ENCODE results near the gene ABHD17B.
"Not testable (repeated sequence)": the region's sequence is repeated elsewhere in the genome, so short reads cannot be mapped to it uniquely, and the experiment has no call there.

Gene ABHD17B

DNA sequence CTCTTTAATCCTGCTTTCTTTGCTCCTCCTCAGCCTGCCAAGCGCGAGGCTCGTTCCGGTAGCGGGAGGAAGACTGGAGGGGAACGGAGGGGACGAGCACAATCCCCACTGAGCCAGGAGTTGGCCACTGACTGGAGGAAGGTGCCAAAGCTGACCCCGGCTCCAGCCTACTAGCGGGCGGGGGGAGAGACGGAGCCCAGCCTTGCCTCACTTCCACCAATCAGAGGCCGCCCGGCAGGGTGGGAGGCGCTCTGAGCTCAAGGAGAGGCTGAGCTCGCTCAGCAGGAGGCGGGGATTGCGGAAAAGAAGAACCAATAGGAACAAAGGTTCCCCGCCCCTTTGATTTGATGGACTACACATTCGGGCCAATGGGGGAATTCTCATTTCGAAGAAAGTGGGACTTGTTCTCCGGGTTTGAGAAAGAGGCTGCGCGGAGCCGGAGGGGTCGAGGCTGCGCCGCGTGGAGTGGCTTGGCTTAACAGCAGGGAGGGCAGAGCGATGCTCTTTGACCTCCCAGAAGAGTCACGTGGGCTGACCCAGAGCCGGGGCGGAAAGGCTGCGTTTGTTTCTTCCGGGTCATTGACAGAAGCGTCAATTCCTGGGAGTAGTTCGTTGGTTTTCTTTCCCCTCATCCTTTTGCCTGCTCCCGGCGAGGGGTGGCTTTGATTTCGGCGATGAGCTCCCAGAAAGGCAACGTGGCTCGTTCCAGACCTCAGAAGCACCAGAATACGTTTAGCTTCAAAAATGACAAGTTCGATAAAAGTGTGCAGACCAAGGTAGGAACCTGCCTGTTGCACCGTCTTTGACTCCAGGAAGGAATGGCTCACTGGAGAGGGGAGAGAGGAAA lies at the start of gene ABHD17B, which contains the start of gene C9orf85:
Gene ABHD17B (minus strand): TSS at position 133 of the 847 bp plus-strand sequence. CDS start 36,113 bp downstream, outside the sequence.
Gene C9orf85 (plus strand): TSS at position 579 of the 847 bp plus-strand sequence. CDS start 96 bp downstream, at position 675.
- DNase-seq (ENCODE audit: low read depth in 2 of 2), result peak; percentile 91 to 96

GRCh38 chr9:71955300-71955915 lies 44.4 kb upstream of the ABHD17B start:
- no peak for DNase-seq (ENCODE audit: low read depth in 2 of 2)

GRCh38 chr9:71954652-71955051 lies 43.7 kb upstream of the ABHD17B start:
- not testable (repeated sequence) for DNase-seq (ENCODE audit: low read depth in 2 of 2)

- no peak for DNase-seq (ENCODE audit: low read depth in 2 of 2)
These were observed 33.9 kb upstream of the ABHD17B start for GRCh38 chr9:71944754-71945375.

DNA sequence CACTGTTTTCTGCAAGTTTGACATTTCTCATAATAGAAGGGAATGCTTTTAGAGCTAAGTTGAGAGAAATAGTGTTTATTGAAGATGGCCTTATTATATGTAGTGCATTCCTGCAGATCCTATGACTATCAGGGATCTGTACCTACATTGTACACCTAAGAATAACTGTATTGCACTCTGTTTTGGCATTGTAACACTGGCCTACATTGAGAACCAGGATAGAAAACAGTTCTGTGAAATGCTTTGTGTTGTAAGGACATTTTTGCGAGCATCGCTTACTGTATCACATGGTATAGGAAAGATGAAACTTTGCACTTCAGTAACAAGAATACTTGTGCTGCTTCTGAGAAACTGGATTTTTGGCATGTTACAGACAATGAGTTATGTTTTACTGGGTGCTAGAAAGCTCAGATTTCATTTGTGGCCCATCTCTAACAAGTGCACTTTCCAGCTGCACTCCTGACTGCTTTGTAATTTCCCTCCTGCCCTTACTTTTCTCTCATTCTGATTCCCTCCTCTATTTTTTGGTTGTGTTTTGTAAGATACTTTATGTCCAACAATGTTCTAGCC lies 31.1 kb upstream of the ABHD17B start:
- no peak for DNase-seq (ENCODE audit: low read depth in 2 of 2)

DNA sequence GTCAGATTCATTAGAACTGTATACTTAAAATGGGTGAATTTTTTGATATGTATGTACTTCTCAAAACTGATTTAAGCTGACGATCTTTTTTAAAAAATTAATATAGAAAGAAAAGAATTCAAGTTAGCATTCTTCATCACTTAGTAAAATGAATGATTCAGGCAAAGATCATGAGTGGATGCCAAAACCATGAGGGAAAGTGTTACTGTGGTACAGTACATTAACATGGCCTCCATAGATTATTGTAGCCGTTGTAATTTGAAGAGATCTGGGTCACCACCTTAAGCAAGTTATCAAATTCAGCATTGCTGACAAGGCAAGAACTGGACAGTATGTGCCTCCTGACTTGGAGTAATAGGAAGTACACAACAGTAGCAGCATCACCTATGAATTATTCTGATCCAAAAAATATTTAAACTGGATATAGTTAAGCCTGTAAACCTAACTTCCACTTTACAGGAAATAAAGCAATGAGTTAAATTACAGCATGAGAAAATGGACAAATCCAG lies 30.1 kb upstream of the ABHD17B start:
- no peak for DNase-seq (ENCODE audit: low read depth in 2 of 2)

GRCh38 chr9:71937898-71938297 lies 26.9 kb upstream of the ABHD17B start:
- no peak for DNase-seq (ENCODE audit: low read depth in 2 of 2)

- DNase-seq (ENCODE audit: low read depth in 2 of 2), result no peak
These were observed 26.2 kb upstream of the ABHD17B start for GRCh38 chr9:71937070-71937625.

DNA sequence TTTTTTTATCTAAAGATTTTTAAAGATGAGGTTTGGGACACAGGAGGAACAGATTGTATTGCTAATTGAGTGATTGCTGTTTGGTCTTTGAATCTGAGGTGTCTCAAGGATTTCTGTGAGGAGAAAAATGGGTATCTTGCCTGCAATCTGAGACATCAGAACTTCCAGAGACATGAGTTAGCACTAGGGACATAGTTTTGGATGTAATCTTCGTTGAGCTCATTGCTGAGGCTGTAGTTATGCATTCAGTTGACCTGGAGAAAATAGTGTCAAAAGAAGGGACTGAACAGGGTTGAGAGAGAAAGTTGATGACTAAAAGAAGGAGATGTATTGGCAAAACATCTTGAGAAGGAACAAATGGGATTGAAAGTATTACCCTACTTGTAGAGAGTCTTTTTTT lies 25.1 kb upstream of the ABHD17B start:
- DNase-seq (ENCODE audit: low read depth in 2 of 2), result no peak

GRCh38 chr9:71931166-71931565 lies 20.2 kb upstream of the ABHD17B start:
- DNase-seq (ENCODE audit: low read depth in 2 of 2), result no peak

DNA sequence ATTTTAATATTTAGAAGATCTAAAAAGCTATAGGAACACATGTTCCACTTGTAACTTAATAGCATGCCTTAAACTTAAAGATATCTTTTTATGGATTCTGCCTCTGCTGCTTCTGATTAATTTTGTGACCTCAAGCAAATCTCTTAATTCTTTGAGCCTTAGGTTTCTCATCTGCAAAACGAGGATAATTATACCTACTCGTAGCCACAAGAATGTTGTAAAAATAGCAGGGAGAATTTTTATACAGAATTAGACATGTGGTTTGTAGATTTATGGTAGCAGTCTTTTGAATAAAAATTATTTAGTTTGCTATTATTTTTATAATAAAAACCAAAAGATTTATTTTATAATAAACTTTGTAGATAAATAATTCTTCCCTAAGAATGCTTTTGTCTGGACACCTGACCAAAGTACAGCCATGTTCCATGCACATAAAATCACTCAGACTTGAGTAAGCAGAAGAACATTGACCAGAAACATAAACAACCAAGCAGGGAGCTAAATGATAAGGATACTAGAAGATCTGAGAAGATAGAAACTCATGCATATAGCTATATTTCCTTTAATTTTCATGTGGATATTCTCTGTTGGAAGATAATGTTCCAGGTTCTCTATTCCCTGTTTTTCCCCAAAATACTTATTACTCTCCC lies 18.9 kb upstream of the ABHD17B start:
- DNase-seq (ENCODE audit: low read depth in 2 of 2), result no peak

- DNase-seq (ENCODE audit: low read depth in 2 of 2), result no peak
These were observed 18.2 kb upstream of the ABHD17B start for GRCh38 chr9:71929223-71929622.

- no peak for DNase-seq (ENCODE audit: low read depth in 2 of 2)
These were observed 17.8 kb upstream of the ABHD17B start for GRCh38 chr9:71928806-71929205.

DNA sequence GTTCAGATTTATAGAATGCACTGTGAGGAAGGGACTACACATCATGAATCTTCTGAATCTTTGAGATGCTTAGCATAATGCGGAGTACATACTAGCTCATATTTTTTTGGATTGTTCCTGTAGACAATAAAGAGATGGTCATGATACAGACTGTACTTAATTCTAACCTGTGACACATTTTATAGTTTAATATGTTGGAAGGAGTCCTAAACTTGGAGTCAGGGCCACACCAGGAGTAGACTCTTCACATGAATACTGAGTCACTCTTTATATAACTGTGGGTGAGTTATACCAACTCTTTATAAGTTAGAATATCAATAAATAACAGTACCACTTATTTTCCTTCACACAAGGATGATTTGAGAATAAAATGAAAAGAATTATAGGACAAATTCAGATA lies 17.4 kb upstream of the ABHD17B start:
- DNase-seq (ENCODE audit: low read depth in 2 of 2), result no peak

GRCh38 chr9:71925834-71926233 lies 14.8 kb upstream of the ABHD17B start:
- no peak for DNase-seq (ENCODE audit: low read depth in 2 of 2)

GRCh38 chr9:71924576-71924975 lies 13.6 kb upstream of the ABHD17B start:
- DNase-seq (ENCODE audit: low read depth in 2 of 2), result no peak

DNA sequence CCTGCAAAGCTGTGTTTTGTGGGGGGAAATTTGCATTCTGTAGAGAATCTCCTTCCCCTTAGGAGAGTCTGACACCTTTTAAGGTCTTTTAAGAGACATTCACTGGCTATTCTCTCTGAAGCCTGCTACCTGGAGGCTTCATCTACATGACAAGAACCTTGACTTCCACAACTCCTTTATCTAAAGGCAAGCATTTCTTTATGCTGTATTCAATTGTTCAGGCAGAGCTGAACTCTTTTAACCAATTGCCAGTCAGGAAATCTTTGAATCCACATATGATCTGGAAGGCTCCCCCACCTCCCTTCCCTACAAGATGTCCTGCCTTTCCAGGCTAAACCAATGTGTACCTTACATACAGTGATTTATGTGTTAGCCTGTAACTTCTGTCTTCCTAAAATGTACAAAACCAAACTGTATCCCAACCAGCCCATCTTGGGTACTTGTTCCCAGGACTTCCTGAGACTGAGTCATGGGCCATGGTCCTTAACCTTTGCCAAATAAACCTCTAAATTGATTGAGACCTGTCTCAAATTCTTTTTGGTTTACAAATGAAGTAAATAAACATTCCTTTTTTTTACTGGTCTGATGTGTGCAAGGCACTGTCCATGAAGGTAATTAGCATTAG lies 10.3 kb upstream of the ABHD17B start:
- no peak for DNase-seq (ENCODE audit: low read depth in 2 of 2)

- no peak for DNase-seq (ENCODE audit: low read depth in 2 of 2)
These were observed 9.6 kb upstream of the ABHD17B start for GRCh38 chr9:71920456-71921189.

DNA sequence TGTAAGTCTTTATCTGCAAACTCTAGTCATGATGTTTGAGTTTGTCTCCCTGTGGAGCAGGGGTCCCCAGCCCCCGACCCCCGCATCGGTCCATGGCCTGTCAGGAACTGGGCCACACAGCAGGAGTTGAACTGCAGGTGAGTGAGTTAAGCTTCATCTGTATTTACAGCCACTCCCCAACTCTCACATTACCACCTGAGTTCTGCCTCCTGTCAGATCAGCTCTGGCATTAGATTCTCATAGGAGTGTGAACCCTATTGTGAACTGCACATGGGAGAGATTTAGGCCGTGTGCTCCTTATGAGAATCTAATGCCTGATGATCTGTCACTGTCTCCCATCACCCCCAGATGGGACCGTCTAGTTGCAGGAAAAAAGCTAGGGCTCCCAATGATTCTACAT lies 7.4 kb upstream of the ABHD17B start:
- DNase-seq (ENCODE audit: low read depth in 2 of 2), result no peak

Measured in activated CD4-positive, alpha-beta T cell treated with anti-CD3 and anti-CD28 coated beads for 24 hours (primary cell).